ENCODE results near the gene PSMC5.
A peak's percentile ranks its signal among the peaks of the same experiment; 100 is the strongest.
"Not testable (repeated sequence)": the region's sequence is repeated elsewhere in the genome, so short reads cannot be mapped to it uniquely, and the experiment has no call there.

Gene PSMC5

GRCh38 chr17:63827002-63827800, at the start of gene PSMC5, which contains the start of gene FTSJ3:
TSS of gene PSMC5 (plus strand) at chr17:63827431. CDS start at chr17:63827491, 60 bp downstream.
TSS of gene FTSJ3 (minus strand) at chr17:63827663. CDS start at chr17:63826902, 761 bp downstream.
- peak; percentile 94 for DNase-seq (ENCODE audit: low read depth)

GRCh38 chr17:63780507-63780906, 46.7 kb upstream of the PSMC5 start:
- no peak for DNase-seq (ENCODE audit: low read depth)

DNA sequence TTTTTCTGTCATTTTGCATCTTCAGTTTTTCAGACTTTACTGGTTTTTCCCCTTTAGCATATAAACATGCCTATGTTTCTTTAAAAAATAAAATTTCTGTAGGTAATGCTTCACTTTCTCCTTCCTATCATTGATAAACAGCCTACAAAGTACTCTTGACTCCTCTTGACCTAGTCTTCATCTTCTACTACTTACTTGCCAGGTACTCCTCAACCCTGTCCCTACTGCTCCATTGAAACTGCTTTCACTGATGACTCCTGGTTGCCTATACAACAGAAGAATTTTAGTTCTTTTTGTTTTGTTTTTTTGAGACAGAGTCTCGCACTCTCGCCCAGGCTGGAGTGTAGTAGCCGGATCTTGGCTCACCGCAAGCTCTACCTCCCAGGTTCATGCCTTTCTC, 46.3 kb upstream of the PSMC5 start:
- no peak for DNase-seq (ENCODE audit: low read depth)

DNA sequence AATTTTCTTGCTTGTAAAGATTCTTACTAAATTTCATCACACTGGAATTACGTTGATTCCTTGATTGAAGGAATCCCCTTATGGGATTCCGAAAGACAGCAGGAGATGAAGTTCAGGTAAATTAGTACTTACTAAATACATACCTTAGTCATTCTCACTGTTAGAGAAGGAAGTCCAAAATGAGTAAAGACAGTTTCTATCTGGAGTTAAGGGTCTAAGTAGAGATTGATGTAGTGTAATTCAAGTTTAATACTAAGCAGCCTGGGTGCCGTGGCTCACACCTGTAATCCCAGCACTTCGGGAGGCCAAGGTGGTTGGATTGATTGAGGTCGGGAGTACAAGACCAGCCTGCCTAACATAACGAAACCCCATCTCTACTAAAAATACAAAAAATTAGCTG, 43.7 kb upstream of the PSMC5 start:
- DNase-seq (ENCODE audit: low read depth), result no peak

- DNase-seq (ENCODE audit: low read depth), result no peak
These were observed 41.7 kb upstream of the PSMC5 start for GRCh38 chr17:63785556-63785955.

GRCh38 chr17:63786117-63786516, 41.1 kb upstream of the PSMC5 start:
- DNase-seq (ENCODE audit: low read depth), result no peak

DNA sequence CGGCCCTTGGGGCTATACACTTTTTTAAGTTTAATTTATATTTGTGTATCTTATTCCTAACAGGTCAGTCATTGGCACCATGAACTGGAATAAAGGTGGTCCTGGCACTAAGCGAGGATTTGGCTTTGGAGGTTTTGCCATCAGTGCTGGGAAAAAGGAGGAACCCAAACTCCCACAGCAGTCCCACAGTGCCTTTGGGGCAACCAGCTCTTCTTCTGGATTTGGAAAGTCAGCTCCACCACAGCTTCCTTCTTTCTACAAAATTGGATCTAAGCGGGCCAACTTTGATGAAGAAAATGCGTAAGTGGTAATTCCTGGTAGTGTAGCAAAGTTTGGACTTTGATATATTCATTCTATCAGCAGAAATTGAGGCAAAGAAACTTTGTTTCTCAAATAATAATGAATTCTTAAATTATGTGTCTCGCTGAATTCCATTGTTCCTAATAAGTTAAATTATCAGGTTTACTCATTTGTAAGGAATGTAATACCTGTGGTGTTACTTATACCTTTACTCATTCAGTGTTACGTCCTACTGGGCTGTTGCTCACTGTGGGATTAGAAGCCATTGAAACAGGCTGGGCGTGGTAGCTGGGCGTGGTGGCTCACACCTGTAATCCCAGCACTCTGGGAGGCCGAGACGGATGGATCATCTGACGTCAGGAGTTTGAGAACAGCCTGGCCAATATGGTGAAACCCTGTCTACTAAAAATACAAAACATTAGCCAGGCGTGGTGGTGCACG, 40.1 kb upstream of the PSMC5 start:
- no peak for DNase-seq (ENCODE audit: low read depth)

GRCh38 chr17:63790057-63790456, 37.2 kb upstream of the PSMC5 start:
- no peak for DNase-seq (ENCODE audit: low read depth)

DNA sequence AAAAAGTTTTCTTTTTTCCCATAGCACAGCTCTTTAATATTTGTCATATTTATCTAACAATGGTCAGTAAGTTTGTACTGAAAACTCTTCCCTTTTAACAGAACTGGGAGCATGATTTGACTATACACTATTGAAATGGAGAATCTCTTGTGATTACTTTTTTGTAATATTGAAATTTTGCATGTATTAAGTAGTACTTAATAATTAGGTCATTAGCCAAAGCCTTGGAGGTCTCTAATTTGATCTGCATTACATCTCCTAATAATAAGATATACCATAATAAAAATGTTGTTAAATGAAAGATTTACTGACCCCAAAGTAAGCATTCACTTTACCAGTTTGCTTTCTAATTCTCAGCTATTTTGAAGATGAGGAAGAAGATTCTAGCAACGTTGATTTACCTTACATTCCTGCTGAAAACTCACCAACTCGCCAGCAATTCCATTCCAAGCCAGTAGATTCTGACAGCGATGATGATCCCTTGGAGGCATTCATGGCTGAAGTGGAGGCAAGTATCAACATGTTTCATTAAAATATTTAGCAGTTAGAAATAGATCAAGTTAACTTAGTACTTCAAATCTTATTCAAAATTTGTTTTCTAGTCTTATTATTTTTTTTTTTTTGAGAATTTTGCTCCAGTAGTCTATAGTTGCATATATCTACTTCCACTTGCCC, 35.0 kb upstream of the PSMC5 start:
- DNase-seq (ENCODE audit: low read depth), result no peak

GRCh38 chr17:63796375-63796774, 30.9 kb upstream of the PSMC5 start:
- DNase-seq (ENCODE audit: low read depth), result not testable (repeated sequence)

GRCh38 chr17:63798572-63799106, 28.6 kb upstream of the PSMC5 start:
- DNase-seq (ENCODE audit: low read depth), result no peak

- no peak for DNase-seq (ENCODE audit: low read depth)
These were observed 26.4 kb upstream of the PSMC5 start for GRCh38 chr17:63800783-63801182.

GRCh38 chr17:63804328-63804727, 22.9 kb upstream of the PSMC5 start:
- no peak for DNase-seq (ENCODE audit: low read depth)

DNA sequence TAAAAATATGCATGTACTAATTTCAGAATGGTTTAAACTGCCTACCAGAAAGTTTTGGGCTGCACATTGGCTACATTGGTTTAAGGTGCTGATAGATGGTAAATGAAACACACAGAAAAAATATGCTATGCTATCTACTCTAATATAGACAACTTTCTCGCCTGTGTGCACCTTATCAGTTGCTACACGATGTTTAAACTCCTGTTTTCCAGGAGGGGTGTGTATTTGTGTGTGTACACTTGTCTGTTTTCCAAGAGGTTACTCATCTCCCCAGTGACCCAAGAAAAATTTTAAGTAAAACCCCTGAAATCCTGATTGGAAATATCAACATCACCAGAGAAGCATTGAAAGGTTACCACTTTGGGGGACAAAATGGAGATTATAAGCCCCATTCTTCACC, 21.6 kb upstream of the PSMC5 start:
- DNase-seq (ENCODE audit: low read depth), result no peak

- DNase-seq (ENCODE audit: low read depth), result no peak
These were observed 17.3 kb upstream of the PSMC5 start for GRCh38 chr17:63809970-63810369.

GRCh38 chr17:63816123-63816522, 11.1 kb upstream of the PSMC5 start:
- no peak for DNase-seq (ENCODE audit: low read depth)

- DNase-seq (ENCODE audit: low read depth), result no peak
These were observed 10.6 kb upstream of the PSMC5 start for GRCh38 chr17:63816669-63817068.

DNA sequence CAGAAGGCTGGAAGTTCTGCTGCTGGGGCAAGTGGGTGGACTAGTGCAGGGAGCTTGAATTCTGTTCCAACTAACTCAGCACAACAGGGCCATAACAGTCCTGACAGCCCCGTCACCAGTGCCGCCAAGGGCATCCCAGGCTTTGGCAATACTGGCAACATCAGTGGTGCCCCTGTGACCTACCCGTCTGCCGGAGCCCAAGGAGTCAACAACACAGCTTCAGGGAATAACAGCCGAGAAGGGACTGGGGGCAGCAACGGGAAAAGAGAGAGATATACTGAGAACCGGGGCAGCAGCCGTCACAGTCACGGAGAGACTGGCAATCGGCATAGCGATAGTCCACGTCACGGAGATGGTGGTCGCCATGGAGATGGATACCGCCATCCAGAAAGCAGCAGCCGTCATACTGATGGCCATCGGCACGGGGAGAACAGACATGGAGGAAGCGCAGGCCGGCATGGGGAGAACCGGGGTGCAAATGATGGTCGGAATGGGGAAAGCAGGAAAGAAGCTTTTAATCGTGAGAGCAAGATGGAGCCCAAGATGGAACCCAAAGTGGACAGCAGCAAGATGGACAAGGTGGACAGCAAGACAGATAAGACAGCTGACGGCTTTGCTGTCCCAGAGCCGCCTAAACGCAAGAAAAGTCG, 9.4 kb upstream of the PSMC5 start:
- no peak for DNase-seq (ENCODE audit: low read depth)

GRCh38 chr17:63819131-63819530, 8.1 kb upstream of the PSMC5 start:
- no peak for DNase-seq (ENCODE audit: low read depth)

GRCh38 chr17:63819585-63820537, 7.4 kb upstream of the PSMC5 start:
- no peak for DNase-seq (ENCODE audit: low read depth)

All from stimulated activated CD8-positive, alpha-beta memory T cell treated with anti-CD3 and anti-CD28 coated beads, Interleukin-12 subunit alpha, Interleukin-12 subunit beta, amount 100 ng/mL, for 1 hour (primary cell).